ENCODE data around the gene MANSC4.

- TF ChIP-seq, protein P1, sequence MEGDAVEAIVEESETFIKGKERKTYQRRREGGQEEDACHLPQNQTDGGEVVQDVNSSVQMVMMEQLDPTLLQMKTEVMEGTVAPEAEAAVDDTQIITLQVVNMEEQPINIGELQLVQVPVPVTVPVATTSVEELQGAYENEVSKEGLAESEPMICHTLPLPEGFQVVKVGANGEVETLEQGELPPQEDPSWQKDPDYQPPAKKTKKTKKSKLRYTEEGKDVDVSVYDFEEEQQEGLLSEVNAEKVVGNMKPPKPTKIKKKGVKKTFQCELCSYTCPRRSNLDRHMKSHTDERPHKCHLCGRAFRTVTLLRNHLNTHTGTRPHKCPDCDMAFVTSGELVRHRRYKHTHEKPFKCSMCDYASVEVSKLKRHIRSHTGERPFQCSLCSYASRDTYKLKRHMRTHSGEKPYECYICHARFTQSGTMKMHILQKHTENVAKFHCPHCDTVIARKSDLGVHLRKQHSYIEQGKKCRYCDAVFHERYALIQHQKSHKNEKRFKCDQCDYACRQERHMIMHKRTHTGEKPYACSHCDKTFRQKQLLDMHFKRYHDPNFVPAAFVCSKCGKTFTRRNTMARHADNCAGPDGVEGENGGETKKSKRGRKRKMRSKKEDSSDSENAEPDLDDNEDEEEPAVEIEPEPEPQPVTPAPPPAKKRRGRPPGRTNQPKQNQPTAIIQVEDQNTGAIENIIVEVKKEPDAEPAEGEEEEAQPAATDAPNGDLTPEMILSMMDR (IDR thresholded peaks at IDR 0.05): no peak
- TF ChIP-seq POLR2A (IDR thresholded peaks at IDR 0.05): no peak
Observed at GRCh38 chr12:27822076-27822712, 42.2 kb upstream of the MANSC4 start.

All from heart left ventricle (tissue), 13 donors.